HTR-8/SVneo (cell line): Measurements from ENCODE around the gene HIRA.

ENCODE experiments used
- DNase-seq: peaks from one replicate; pipeline ENCODE4 v3.0.0; 2011; ENCODE audit warnings: low spot score, mixed read lengths; ENCODE audit not compliant: insufficient read length
- FAIRE-seq: peaks from 2 replicates; lab custom pipeline; 2011; peaks lifted over from hg19 to GRCh38; lab: Jason Lieb, UNC

HIRA gene, protein sequence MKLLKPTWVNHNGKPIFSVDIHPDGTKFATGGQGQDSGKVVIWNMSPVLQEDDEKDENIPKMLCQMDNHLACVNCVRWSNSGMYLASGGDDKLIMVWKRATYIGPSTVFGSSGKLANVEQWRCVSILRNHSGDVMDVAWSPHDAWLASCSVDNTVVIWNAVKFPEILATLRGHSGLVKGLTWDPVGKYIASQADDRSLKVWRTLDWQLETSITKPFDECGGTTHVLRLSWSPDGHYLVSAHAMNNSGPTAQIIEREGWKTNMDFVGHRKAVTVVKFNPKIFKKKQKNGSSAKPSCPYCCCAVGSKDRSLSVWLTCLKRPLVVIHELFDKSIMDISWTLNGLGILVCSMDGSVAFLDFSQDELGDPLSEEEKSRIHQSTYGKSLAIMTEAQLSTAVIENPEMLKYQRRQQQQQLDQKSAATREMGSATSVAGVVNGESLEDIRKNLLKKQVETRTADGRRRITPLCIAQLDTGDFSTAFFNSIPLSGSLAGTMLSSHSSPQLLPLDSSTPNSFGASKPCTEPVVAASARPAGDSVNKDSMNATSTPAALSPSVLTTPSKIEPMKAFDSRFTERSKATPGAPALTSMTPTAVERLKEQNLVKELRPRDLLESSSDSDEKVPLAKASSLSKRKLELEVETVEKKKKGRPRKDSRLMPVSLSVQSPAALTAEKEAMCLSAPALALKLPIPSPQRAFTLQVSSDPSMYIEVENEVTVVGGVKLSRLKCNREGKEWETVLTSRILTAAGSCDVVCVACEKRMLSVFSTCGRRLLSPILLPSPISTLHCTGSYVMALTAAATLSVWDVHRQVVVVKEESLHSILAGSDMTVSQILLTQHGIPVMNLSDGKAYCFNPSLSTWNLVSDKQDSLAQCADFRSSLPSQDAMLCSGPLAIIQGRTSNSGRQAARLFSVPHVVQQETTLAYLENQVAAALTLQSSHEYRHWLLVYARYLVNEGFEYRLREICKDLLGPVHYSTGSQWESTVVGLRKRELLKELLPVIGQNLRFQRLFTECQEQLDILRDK

DNA sequence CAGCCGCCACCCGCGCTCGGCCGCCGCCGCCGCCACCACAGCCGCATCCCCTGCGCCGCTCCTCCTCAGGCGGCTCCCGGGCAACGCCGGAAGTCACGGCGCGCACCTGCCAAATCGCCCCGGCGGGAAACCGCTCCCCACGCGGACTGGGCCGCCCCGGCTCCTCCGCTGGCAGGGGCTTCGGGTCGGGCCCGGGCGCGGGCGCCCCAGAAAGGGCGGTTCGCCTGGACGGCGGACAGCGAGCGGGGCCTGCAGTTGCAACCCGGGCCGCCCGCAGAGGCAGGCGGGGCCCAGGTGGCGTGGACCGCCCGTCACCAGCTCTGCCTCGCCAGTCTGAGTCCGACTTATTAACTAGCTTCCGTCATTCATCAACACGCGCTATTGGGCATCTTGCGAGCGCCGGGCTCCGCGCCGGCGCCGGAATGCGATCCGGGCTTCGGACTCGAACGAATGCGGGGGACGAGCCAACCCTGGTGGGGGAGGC is at the start of gene HIRA:
TSS of gene HIRA (minus strand) at position 85 of the 484 bp plus-strand sequence. CDS start 257 bp downstream, outside the sequence.
- DNase-seq = peak; percentile 60
- no peak for FAIRE-seq

DNA sequence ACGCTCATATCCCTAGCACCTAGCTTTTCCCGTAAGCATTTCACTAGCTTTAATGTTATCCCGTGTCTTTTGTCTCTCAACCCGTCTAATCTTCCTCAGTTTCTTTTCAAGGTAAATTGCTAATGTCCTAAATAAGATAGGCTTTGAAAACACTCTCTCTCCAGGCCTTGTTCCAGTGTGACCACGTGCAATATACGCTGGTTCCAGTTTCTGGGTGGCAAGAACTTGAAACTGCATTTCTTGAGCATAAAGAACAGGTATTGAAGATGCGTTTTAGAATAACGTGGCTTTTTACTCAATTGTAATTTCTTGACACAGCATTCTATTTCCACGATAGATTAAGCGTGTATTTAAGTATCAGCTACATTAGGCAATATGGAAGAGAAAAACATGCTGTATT is 49.3 kb upstream of the HIRA start:
- FAIRE-seq (no peak), DNase-seq (no peak)

DNA sequence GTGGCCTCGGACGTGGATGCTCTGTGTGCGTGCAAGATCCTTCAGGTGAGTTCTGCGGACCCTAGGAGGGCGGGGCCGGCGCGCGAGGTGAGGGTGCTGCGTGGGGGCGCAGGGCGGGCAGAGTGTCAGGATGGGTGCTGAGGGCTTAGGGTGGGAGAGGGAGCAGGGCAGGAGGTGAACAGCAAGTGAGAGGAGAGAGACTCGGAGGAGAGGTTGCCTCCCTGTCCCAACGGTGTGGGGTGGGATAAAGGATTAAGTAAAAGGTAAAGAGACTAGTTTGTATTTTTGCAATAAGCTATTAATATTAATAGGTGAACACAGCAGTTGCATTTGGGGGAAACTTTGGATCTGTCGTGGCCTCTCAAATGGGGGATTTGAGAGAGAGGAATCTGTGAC is 48.6 kb upstream of the HIRA start:
- DNase-seq (no peak), FAIRE-seq (no peak)

DNA sequence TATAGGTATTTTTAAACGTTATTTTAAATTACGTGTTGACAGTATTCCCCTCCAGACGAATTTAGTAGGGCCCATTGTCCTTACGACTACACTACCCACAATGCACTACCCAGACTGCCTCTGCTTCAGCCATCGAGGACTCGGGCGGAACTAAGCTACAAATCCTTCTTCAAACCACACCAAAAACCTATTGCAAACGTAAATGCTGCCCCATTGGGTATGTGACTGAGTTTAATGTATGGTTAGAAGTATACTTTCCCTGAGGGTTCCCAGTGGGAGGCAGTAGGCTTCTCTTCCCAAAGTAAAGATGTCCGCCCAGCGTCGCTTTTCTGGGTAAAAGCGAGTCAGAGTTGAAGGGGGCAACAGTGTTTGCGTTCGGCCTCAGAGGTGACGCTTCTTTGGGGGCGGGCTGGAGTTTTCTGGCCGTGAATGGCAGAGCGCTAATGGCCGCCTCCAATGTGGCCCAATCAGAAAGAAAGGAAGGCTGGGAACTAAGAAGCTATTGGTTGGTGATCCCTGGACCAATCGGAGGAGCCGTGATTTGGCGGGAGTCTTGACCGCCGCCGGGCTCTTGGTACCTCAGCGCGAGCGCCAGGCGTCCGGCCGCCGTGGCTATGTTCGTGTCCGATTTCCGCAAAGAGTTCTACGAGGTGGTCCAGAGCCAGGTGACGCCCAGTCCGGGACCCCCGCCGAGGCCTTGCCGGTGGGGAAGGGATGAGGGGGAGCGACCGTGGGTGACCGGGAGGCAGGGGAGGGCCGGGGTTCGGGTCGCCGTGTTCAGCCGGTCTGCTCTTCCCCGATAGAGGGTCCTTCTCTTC is 48.0 kb upstream of the HIRA start, which contains the start of gene CDC45:
TSS of gene CDC45 (plus strand) at position 566 of the 818 bp plus-strand sequence. CDS start at position 615, 49 bp downstream.
- peak; percentile 20 for FAIRE-seq
- peak; percentile 93 for DNase-seq

DNA sequence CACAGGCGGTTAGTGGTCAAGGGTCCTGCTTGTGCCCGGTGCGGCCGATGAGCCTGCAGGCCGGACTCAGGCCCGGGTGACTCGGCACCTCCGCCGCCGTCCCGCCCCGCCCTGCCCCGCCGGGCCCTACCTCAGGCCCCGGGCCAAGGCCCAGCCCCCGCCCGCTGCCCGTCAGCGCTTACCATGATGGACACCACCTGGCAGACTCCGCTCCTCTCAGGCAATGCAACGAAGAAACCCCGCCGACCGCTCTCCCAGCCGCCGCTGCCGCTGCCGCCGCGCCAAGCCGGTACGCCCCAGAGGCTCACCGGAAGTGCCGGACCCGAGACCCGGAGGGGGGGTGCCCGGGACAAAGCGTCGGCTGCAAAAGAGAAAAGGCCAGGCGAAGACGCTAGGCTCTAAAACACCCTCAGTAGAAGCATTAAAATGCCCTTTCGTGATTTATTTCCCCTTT is 47.4 kb upstream of the HIRA start, which contains the start of gene UFD1:
TSS of gene UFD1 (minus strand) at position 293 of the 454 bp plus-strand sequence. CDS start at position 185, 108 bp downstream.
- FAIRE-seq = no peak
- DNase-seq = peak; percentile 72

DNA sequence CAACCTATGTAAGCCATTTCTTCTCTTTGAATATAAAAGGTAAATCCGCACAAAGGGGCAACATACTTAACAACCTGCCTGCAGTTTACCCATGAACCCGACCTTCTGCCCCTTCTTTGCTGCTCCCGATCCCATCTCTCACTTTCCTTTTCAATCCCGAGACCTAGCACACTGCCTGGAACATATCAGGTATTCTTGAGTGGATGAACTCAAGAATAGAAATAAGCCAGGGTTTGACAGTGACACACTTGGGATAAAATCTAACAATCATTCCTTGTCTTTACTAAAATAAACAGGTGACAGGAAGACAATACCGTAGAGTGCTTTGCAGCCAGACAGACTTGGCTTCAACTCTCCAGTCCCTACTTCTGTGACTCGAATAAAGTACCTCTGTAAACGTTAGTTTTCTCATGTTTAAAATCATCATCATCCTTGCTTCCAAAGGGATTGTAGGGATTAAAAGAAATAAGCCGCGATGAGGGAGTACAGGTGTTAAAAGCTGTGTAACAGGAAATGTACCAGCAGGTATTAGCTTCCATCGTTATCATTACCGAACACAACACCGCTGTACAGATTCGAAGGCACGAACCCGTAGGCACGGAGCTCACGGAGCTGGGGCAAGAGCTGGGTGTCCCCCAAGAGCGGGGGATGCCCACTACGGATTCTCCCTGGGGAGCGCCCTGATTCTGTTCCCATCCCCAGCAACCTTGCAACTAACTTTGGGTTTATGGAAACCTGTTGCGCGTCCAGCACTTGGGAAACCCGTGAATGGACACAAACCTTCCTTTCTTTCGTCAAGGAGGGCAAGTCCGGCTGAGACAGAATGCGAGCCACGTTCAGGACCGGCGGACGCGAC is 46.7 kb upstream of the HIRA start:
- DNase-seq (no peak), FAIRE-seq (no peak)

DNA sequence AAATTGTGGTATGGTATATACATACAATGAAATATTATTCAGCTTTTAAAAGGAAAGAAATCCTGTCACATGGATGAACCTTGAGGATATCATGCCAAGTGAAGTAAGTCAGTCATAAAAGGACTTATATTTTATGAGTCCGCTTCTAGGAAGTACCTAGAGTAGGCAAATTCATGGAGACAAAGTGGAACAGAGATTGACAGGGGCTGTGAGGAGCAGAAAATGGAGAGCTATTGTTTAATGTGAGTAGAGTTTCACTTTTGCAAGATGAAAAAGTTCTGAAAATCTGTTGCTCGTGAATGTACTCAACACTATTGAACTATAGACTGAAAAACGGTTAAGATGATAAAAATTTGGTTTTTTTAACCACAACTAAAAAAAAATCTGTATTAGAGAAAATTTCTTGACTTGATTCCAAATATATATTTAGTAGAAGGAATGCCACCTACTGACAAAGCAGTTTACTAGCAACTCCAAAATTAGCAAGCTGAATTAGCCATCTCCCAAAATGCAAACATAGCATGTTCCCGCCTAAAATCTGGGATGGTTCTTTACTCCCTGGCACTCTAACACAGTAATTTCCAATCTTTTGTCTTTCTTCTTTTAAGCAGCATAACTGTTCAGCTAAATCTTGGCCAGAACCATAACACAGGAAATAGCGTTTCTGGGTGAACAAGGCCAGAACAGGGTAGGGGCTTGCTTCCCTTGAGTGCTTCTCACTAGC is 46.0 kb upstream of the HIRA start:
- DNase-seq = no peak
- FAIRE-seq = no peak

DNA sequence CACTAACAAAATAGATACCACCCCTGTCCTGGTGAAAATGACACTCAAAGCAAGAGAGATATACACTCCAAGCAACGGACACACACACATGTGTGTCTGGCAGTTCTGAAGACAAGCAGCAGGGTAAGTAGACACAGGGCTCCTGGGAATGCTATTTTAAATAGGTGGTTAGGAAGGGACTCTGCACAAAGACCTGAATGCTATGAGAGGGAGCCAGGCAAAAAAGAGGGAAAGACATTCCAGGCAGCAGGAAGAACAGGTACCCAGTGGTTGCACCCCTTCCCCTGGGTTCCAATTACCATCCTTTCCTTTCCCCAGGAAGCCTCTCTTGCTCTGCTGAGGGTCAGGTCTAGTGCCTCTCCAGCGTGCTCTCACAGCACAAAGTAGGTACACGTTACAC is 44.5 kb upstream of the HIRA start:
- FAIRE-seq (no peak), DNase-seq (no peak)

DNA sequence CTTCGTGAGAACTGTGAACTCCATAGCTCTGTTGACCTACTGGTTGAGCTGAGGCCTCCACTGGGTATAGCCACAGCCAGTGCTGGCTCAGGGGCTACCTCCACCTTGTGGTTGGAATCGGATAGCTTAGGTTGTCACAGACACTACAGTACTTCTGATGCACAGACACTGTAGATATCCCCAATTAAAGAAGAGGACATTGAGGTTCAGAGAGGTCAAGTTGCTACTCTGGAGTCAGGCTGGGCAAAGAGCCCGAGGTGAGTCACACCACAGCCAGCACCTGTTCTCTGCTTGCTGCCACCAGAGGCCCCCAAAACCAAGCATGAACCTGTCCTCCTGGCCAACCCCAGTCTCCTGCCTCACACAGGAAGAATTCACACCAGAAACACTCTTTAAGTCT is 42.0 kb upstream of the HIRA start:
- DNase-seq (no peak), FAIRE-seq (no peak)

DNA sequence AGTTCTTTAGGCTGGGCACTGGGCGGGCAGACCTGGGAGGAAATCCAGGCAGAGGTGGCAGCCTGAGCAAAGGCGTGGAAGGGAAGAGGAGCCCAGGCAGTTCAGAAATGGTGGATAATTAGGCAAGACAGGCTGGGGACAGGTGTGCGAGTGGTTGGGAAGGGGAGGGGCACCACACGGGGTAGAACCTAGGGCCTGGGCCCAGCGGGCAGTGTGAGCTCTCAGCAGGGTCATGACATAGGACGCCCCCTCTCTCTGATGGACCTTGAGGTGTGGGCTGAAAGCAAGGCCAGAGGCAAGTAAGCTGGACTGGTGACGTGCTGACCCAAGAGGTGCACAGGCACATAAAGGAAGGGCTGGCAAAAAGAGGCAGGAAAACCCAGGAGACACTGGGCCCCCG is 40.7 kb upstream of the HIRA start:
- no peak for FAIRE-seq
- no peak for DNase-seq

DNA sequence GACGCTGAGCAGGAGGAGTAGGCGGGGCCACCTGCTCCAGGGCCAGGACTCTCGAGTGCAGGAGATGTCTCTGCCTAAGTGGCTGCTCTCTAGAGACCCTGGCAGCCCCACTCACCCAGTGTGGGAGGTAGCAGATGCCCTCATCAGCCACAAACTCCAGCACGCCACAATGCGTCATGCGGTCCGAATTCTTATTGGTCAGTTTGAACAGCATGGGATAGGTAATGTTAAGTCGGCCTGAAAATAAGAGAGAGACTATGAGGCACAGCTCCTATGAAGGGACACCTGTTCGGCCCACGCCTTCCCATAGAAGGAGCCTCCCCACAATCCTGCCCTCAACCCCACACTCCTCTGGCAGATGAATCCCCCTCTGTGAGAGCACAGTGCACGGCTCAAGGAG is 40.0 kb upstream of the HIRA start:
- FAIRE-seq (no peak), DNase-seq (no peak)

DNA sequence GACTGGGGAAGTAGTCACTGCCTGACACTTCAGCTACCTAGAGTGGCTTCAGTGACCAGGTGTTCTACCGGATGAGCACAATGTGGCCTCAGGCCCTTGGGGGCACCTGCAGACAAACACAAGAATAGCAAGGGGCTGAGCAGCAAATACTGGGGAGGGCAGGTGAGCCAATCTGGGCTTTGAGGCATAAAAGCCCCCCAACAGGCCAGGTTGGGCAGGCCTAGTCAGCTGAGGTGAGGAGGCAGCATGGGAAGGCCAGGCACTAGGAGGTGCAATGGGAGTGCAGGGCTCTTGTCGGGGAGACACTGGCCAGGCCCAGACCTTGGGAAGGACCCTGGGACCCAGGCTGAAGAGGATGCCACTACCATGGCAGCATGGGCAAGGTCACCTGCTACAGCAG is 38.5 kb upstream of the HIRA start:
- FAIRE-seq = no peak
- DNase-seq = no peak

DNA sequence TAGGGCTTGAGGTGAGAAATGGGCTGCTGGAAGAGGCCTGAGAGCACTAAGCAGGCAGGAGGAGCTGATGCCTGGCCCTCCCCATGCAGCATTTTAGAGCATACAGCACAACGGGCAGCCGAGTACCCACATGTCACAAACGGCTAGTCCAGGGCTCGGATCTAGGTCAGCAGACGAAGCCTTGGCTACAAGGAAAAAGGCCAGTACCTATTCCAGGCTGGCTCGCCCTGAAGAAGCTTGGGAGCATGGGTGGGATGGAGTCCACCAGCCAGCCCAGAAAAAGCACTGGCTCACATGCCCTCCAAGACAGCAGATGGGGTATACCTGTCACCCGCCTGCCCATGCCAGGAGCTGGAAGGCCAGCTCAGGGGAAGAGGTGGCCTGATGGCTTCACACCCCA is 37.9 kb upstream of the HIRA start:
- FAIRE-seq = no peak
- no peak for DNase-seq

DNA sequence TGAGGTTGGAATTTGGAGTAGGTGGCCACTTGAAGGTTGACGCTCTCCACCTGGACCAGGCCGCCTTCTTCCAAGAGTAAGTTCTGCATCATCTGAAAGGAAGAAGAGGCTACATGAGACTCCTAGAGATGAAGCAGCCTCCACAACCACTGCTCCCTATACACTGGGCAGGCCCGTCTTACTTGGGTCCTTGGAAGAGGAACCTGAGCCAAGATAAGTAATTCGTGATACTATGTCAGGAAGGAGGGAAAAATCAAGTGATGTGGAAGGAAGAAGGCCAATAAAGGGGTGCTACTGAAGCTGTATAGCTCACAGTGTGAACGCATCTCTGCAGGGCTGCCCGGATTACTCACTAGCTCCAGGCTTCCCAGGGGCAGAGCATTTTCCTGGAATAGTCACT is 36.4 kb upstream of the HIRA start:
- no peak for FAIRE-seq
- no peak for DNase-seq

DNA sequence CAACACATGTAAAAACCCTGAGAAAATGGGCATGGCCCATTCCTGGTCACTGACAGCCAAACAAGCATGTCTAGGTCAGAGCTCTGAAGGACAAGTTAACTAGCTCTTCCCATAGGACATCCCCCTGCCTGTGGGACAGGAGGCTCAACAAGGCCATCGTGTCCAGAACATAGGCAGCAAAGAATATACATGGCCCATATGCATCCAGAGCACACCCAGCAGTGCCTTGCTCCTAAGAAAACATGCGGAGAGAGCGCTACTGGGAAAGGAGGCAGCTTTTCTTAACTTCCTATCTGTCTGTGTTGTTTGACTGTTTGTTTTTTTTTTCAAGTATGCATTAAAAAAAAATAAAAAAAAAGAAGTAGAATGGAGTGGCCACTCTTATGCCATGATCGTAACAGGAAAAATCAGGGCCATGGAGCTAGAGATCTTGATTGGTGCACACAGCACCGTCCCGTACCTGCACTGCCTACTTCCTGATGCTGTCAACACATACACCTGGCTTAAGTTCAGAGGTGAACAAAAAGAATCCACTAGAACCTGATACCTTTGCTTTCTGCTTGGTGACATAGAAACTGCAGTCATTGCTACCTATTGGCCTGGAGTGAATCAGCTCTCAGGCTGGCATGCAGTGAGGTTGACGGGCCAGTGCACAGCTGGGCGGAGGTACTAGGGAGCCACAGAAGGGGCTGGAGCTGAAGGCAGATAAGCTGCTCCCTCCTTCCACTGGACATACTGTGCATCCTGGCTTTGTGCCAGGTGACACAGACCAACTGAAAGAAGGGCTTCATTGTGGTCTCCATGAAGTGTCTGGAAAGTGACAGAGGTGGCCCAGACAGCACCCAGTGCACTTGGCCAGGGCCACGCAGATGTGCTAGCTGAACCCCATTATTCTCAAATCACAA is 35.6 kb upstream of the HIRA start:
- DNase-seq = no peak

DNA sequence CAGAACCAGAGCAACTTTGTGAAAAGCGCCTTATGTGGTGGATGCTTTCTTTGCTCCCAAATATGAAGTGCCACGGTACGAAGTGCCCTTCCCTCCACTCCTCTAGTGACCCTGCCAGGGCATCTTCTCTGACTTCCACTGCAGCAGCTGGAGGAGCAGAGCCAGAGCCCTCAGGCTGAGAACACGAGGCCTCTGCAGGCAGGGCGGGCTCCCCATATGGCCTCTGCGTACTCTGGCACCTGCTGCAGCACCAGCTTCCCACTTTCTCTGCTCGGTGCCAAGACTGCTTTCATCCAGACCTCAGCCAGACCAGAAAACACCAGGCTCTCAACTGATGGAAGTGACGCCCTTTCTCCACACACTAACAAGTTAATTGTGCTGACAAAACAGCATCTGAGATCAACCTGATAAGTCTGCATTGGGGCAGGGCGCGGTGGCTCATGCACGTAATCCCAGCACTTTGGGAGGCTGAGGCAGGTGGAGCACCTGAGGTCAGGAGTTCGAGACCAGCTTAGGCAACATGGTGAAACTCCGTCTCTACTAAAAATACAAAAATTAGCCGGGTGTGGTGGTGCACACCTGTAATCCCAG is 34.7 kb upstream of the HIRA start:
- no peak for FAIRE-seq
- no peak for DNase-seq

More for the DNA sequence above, 35.6 kb upstream of the HIRA start:
- FAIRE-seq = no peak

DNA sequence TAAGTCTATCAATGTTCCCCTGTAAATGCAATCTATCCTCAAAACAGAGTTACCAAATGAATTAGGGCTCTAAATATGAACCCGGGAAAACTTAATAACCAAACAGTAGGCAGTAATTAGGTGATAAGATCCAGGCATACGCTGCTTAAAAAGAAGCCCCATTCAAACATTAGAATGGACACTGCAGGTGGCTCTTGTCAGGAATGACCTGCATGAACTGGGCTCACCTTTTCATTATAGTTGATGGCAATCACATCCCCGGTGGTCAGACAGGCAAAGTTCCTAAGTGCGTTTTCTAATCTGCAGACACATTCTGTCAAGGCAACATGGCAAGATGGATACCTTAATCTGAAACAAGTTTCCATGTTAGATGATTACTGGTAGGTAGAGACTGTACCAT is 33.4 kb upstream of the HIRA start:
- FAIRE-seq = no peak
- no peak for DNase-seq
